ENCODE results near the gene TRAP1. TPM values are rescaled to one million over a fixed set of nuclear protein-coding genes. Genes with fewer than 3 reads are reported as not detected.

TRAP1 gene
- total RNA-seq, 1 donor from 2014 or later: 115 TPM

GRCh38 chr16:3687021-3687420 is 30.3 kb downstream of the TRAP1 start:
- Histone ChIP-seq H3K9me3 (ENCODE audit: control insufficient read depth in 3 of 3, low read length in 3 of 3) (no peaks in the 10 kb centered on the region), H3K27ac (ENCODE audit: low read depth, low read length) (no peak overlapping the region), H3K36me3 (ENCODE audit: control insufficient read depth in 3 of 3, insufficient read depth in 3 of 3, low read length in 3 of 3) (peaks cover 24 to 28% (median 28%) of the 10 kb centered on the region in 3 donors), H3K27me3 (ENCODE audit: control insufficient read depth in 3 of 3, insufficient read depth in 3 of 3, low read length in 3 of 3) (no peaks in the 10 kb centered on the region), H3K9ac (ENCODE audit: low read depth in 1 of 3, low read length in 3 of 3) (no peak overlapping the region), H3K4me1 (ENCODE audit: control insufficient read depth in 3 of 3, insufficient read depth in 3 of 3, low read length in 3 of 3) (peaks cover 16 to 21% (median 19%) of the 10 kb centered on the region in 3 donors), H3K4me3 (ENCODE audit: low read length in 3 of 3) (no peak overlapping the region)

DNA sequence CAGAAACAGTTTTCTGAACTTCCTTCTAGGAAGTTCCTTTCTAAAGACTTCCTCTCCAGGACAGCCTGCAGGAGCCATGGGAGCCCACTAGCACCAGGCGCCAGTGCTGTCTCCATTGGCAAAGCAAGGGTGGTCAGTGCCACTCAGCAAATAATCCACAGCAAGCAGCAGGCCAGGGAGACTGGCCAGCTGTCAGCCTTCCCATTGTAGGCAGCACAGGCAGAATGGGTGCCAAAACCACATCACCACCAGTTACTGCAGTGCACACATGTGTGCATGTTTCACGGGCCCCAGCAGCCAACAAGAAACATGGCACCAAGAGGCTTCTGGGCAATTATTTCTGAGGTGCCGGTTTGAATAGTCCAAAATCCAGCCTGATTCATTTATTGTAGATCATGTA is 36.1 kb downstream of the TRAP1 start:
- Histone ChIP-seq H3K9ac (ENCODE audit: low read depth in 1 of 3, low read length in 3 of 3) (peak overlapping the region in 1 of 3 donors; percentile 28), H3K4me3 (ENCODE audit: low read length in 3 of 3) (no peak overlapping the region), H3K9me3 (ENCODE audit: control insufficient read depth in 3 of 3, low read length in 3 of 3) (no peaks in the 10 kb centered on the region), H3K36me3 (ENCODE audit: control insufficient read depth in 3 of 3, insufficient read depth in 3 of 3, low read length in 3 of 3) (peaks cover 34 to 48% (median 44%) of the 10 kb centered on the region in 3 donors), H3K4me1 (ENCODE audit: control insufficient read depth in 3 of 3, insufficient read depth in 3 of 3, low read length in 3 of 3) (peaks cover 10 to 16% (median 11%) of the 10 kb centered on the region in 3 donors), H3K27ac (ENCODE audit: low read depth, low read length) (no peak overlapping the region), H3K27me3 (ENCODE audit: control insufficient read depth in 3 of 3, insufficient read depth in 3 of 3, low read length in 3 of 3) (no peaks in the 10 kb centered on the region)

DNA sequence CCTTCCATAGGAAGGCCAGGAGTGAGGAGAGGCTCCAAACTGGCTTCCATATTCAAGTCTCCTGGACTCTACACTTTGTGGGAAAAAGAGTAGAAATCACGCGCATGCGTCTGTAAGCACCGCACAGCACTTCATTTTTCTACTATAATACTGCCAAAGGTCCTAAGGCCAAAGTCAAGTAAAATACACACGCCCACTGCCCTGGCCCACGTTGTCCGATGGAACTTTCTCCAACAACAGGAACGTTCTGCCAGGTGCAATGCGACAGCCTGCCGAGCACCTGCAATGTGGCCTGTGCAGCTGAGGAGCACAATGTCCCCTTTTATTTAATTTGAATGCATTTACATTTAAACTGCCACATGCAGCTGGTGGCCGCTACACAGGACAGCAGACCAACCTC is 39.3 kb downstream of the TRAP1 start:
- Histone ChIP-seq H3K4me3 (ENCODE audit: low read length in 3 of 3) (no peak overlapping the region), H3K27me3 (ENCODE audit: control insufficient read depth in 3 of 3, insufficient read depth in 3 of 3, low read length in 3 of 3) (no peaks in the 10 kb centered on the region), H3K4me1 (ENCODE audit: control insufficient read depth in 3 of 3, insufficient read depth in 3 of 3, low read length in 3 of 3) (peaks cover 10 to 16% (median 14%) of the 10 kb centered on the region in 3 donors), H3K9me3 (ENCODE audit: control insufficient read depth in 3 of 3, low read length in 3 of 3) (no peaks in the 10 kb centered on the region), H3K9ac (ENCODE audit: low read depth in 1 of 3, low read length in 3 of 3) (no peak overlapping the region), H3K36me3 (ENCODE audit: control insufficient read depth in 3 of 3, insufficient read depth in 3 of 3, low read length in 3 of 3) (peaks cover 52 to 60% (median 56%) of the 10 kb centered on the region in 3 donors), H3K27ac (ENCODE audit: low read depth, low read length) (no peak overlapping the region)

DNA sequence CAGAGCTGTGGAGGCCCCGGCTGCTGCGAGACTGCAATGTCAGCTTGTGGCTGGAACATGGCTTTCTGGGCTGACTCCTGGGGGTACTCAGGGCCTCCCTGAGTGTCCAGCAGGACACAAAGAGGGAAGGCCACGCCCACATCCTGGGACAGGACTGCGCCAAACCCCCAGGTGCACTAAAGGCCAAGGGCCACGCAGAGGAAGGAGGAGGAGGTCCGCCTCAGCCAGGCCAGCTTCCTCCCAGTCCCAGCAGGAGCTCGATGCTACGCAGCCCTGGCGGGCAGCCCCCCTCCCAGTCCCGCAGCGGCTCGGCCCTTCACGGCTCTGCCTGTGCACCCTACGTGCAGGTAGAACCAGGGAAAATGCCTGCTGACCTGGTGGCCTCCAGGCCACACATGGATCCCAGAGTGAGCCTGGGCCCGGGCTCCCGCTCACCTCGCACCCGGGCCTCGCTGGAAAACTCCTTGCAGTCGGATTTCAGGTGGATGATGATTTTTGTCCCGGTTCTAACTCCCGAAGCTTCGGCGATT is 41.7 kb downstream of the TRAP1 start:
- H3K9ac ChIP-seq (ENCODE audit: low read depth in 1 of 3, low read length in 3 of 3): no peak overlapping the region
- H3K4me3 ChIP-seq (ENCODE audit: low read length in 3 of 3): no peak overlapping the region
- H3K4me1 ChIP-seq (ENCODE audit: control insufficient read depth in 3 of 3, insufficient read depth in 3 of 3, low read length in 3 of 3): peaks cover 3 to 9% (median 7%) of the 10 kb centered on the region in 3 donors
- H3K9me3 ChIP-seq (ENCODE audit: control insufficient read depth in 3 of 3, low read length in 3 of 3): no peaks in the 10 kb centered on the region
- peaks cover 55 to 78% (median 70%) of the 10 kb centered on the region in 3 donors for H3K36me3 ChIP-seq (ENCODE audit: control insufficient read depth in 3 of 3, insufficient read depth in 3 of 3, low read length in 3 of 3)
- H3K27me3 ChIP-seq (ENCODE audit: control insufficient read depth in 3 of 3, insufficient read depth in 3 of 3, low read length in 3 of 3): no peaks in the 10 kb centered on the region
- no peak overlapping the region for H3K27ac ChIP-seq (ENCODE audit: low read depth, low read length)

GRCh38 chr16:3674513-3675295 is 42.6 kb downstream of the TRAP1 start:
- H3K9me3 ChIP-seq (ENCODE audit: control insufficient read depth in 3 of 3, low read length in 3 of 3): no peaks in the 10 kb centered on the region
- H3K4me1 ChIP-seq (ENCODE audit: control insufficient read depth in 3 of 3, insufficient read depth in 3 of 3, low read length in 3 of 3): peaks cover 0 to 3% (median 3%) of the 10 kb centered on the region in 3 donors
- H3K27me3 ChIP-seq (ENCODE audit: control insufficient read depth in 3 of 3, insufficient read depth in 3 of 3, low read length in 3 of 3): no peaks in the 10 kb centered on the region
- no peak overlapping the region for H3K4me3 ChIP-seq (ENCODE audit: low read length in 3 of 3)
- H3K27ac ChIP-seq (ENCODE audit: low read depth, low read length): no peak overlapping the region
- peaks cover 55 to 77% (median 68%) of the 10 kb centered on the region in 3 donors for H3K36me3 ChIP-seq (ENCODE audit: control insufficient read depth in 3 of 3, insufficient read depth in 3 of 3, low read length in 3 of 3)
- no peak overlapping the region for H3K9ac ChIP-seq (ENCODE audit: low read depth in 1 of 3, low read length in 3 of 3)

- H3K27ac ChIP-seq (ENCODE audit: low read depth, low read length): no peak overlapping the region
- H3K9ac ChIP-seq (ENCODE audit: low read depth in 1 of 3, low read length in 3 of 3): no peak overlapping the region
- H3K4me3 ChIP-seq (ENCODE audit: low read length in 3 of 3): no peak overlapping the region
- H3K36me3 ChIP-seq (ENCODE audit: control insufficient read depth in 3 of 3, insufficient read depth in 3 of 3, low read length in 3 of 3): peaks cover 54 to 73% (median 62%) of the 10 kb centered on the region in 3 donors
- no peaks in the 10 kb centered on the region for H3K9me3 ChIP-seq (ENCODE audit: control insufficient read depth in 3 of 3, low read length in 3 of 3)
- H3K27me3 ChIP-seq (ENCODE audit: control insufficient read depth in 3 of 3, insufficient read depth in 3 of 3, low read length in 3 of 3): no peaks in the 10 kb centered on the region
- H3K4me1 ChIP-seq (ENCODE audit: control insufficient read depth in 3 of 3, insufficient read depth in 3 of 3, low read length in 3 of 3): peaks cover 0 to 3% (median 3%) of the 10 kb centered on the region in 3 donors
These were observed 43.5 kb downstream of the TRAP1 start for GRCh38 chr16:3673676-3674377.

GRCh38 chr16:3673201-3673600 is 44.1 kb downstream of the TRAP1 start:
- Histone ChIP-seq H3K27me3 (ENCODE audit: control insufficient read depth in 3 of 3, insufficient read depth in 3 of 3, low read length in 3 of 3) (no peaks in the 10 kb centered on the region), H3K9ac (ENCODE audit: low read depth in 1 of 3, low read length in 3 of 3) (no peak overlapping the region), H3K27ac (ENCODE audit: low read depth, low read length) (no peak overlapping the region), H3K9me3 (ENCODE audit: control insufficient read depth in 3 of 3, low read length in 3 of 3) (no peaks in the 10 kb centered on the region), H3K4me3 (ENCODE audit: low read length in 3 of 3) (no peak overlapping the region), H3K4me1 (ENCODE audit: control insufficient read depth in 3 of 3, insufficient read depth in 3 of 3, low read length in 3 of 3) (peaks cover 0 to 3% (median 3%) of the 10 kb centered on the region in 3 donors), H3K36me3 (ENCODE audit: control insufficient read depth in 3 of 3, insufficient read depth in 3 of 3, low read length in 3 of 3) (peaks cover 56 to 73% (median 63%) of the 10 kb centered on the region in 3 donors)

DNA sequence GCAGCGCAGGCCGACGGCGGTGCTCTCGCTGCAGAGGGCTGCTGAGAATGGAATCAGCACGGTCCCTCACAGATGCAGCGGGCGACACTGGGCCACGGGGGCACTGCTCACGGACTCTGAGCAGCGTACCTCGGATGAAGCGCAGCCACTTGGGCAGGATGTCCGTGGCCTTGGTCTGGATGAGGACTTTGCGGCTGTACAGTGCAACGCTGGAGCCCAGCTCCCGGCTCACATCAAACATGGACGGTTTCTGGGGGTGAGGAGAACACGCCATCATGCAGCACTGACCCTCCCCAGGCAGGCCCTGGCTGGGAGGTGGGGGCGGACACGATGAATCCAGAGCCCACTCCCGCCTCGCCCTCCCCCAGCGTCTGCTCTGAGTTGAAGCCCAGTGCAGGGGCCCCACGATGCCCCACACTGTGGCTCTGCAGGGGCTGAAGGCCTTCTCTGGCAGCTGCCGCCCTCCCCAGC is 44.7 kb downstream of the TRAP1 start:
- Histone ChIP-seq H3K9me3 (ENCODE audit: control insufficient read depth in 3 of 3, low read length in 3 of 3) (no peaks in the 10 kb centered on the region), H3K4me3 (ENCODE audit: low read length in 3 of 3) (no peak overlapping the region), H3K4me1 (ENCODE audit: control insufficient read depth in 3 of 3, insufficient read depth in 3 of 3, low read length in 3 of 3) (peaks cover 0 to 3% (median 3%) of the 10 kb centered on the region in 3 donors), H3K27me3 (ENCODE audit: control insufficient read depth in 3 of 3, insufficient read depth in 3 of 3, low read length in 3 of 3) (no peaks in the 10 kb centered on the region), H3K9ac (ENCODE audit: low read depth in 1 of 3, low read length in 3 of 3) (no peak overlapping the region), H3K27ac (ENCODE audit: low read depth, low read length) (no peak overlapping the region), H3K36me3 (ENCODE audit: control insufficient read depth in 3 of 3, insufficient read depth in 3 of 3, low read length in 3 of 3) (peaks cover 52 to 68% (median 57%) of the 10 kb centered on the region in 3 donors)

DNA sequence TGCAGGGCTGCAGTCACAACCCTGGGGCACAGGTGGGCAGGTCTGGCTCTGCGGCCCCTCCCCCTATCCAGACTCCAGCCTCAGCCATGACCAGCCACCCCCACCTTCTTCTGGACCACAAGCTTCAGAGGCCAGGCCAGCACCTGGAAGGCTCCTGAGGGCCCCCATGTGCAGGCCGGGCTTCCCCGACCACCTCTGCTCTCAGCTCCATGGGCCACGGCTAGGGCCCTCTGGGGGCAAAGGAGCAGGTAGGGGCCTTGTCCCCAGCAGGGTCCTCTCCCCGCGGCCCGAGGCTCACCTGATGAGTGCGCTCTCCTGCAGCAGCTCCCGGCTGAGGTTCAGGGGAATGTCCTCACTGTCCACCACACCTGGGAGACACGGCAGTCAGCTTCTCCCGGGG is 45.9 kb downstream of the TRAP1 start:
- Histone ChIP-seq H3K36me3 (ENCODE audit: control insufficient read depth in 3 of 3, insufficient read depth in 3 of 3, low read length in 3 of 3) (peaks cover 50 to 67% (median 54%) of the 10 kb centered on the region in 3 donors), H3K9me3 (ENCODE audit: control insufficient read depth in 3 of 3, low read length in 3 of 3) (no peaks in the 10 kb centered on the region), H3K4me3 (ENCODE audit: low read length in 3 of 3) (no peak overlapping the region), H3K9ac (ENCODE audit: low read depth in 1 of 3, low read length in 3 of 3) (no peak overlapping the region), H3K4me1 (ENCODE audit: control insufficient read depth in 3 of 3, insufficient read depth in 3 of 3, low read length in 3 of 3) (peaks cover 0 to 3% (median 0%) of the 10 kb centered on the region in 3 donors), H3K27me3 (ENCODE audit: control insufficient read depth in 3 of 3, insufficient read depth in 3 of 3, low read length in 3 of 3) (no peaks in the 10 kb centered on the region), H3K27ac (ENCODE audit: low read depth, low read length) (no peak overlapping the region)

All from skeletal muscle tissue (tissue), 4 donors.